Testis (tissue), 3 donors: Measurements from ENCODE around the gene NDOR1. TPM values are rescaled to one million over a fixed set of nuclear protein-coding genes. Genes with fewer than 3 reads are reported as not detected.

Experiments
- DNase-seq: peaks from one replicate; pipeline ENCODE4 v3.0.0-alpha.2; 2019
- H3K27ac ChIP-seq, 2 donors: fragments of 200-600 bp; sonication (generic); one replicate each; pipeline ENCODE4 v1.5.1; 2019
- H3K27me3 ChIP-seq: fragments of 200-600 bp; sonication (generic); one replicate; pipeline ENCODE4 v1.5.1; 2019
- H3K36me3 ChIP-seq: fragments of 200-600 bp; sonication (generic); one replicate; pipeline ENCODE4 v1.5.1; 2017; ENCODE audit warnings: low read depth; ENCODE audit errors: missing control alignments
- H3K4me1 ChIP-seq: fragments of 200-600 bp; sonication (generic); one replicate; pipeline ENCODE4 v1.5.1; 2019
- H3K4me3 ChIP-seq, 2 donors: fragments of 200-600 bp; sonication (generic); one replicate each; pipeline ENCODE4 v1.5.1; 2017 to 2019
- H3K9me3 ChIP-seq: fragments of 200-600 bp; sonication (generic); one replicate; pipeline ENCODE4 v1.5.1; 2017
- POLR2A ChIP-seq: fragments of 450-650 bp; IDR thresholded peaks from one replicate; pipeline ENCODE4 v1.6.1; 2017; ENCODE audit warnings: antibody characterized with exemption, mild to moderate bottlenecking, moderate library complexity
- WGBS, 2 donors: methylation state at CpG; one replicate each; pipeline ENCODE4 v1.1.5; 2018; 5-methylcytosine and 5-hydroxymethylcytosine counted together
- intact Hi-C: fragments of 100-400 bp; cut with DNase I; formaldehyde crosslinking; loops from one replicate; pipeline ENCODE4 v1.15.1; 2023; ENCODE audit warnings: low total_unique reads
- polyA plus RNA-seq: library from polyadenylated mRNA; stranded (reverse); fragments of 350-450 nt; fragmentation: Illumina TruSeq; extraction: RNeasy Lipid Tissue Mini Kit (QIAGEN cat#74804); gene quantifications from one replicate; pipeline ENCODE4 v1.2.3, GENCODE V29; 2014; ENCODE audit warnings: low read depth, low replicate concordance; ENCODE audit not compliant: insufficient read depth
- total RNA-seq, 2 donors: library from RNA; depleted of rRNA; stranded (reverse); fragments of >200 nt; gene quantifications; one replicate each; pipeline ENCODE4 v1.2.3, GENCODE V29; 2016
- TF ChIP-seq, protein P1 (sequence below), 3 experiments: fragments of 450-650 bp in 2 of 3; fragments of 200-600 bp in 1 of 3; sonication (generic) in 1 of 3; IDR thresholded peaks; one replicate each; pipeline ENCODE4 v1.5.1; 2016 to 2019; ENCODE audit warnings: antibody characterized with exemption in 3 of 3, mild to moderate bottlenecking in 2 of 3, moderate library complexity in 1 of 3

The NDOR1 gene
- total and polyA plus RNA-seq, 3 donors from 2014 or later, result 21.9 to 29.1 (median 27.5) TPM

- Histone ChIP-seq H3K9me3 (no peaks in the 10 kb centered on the region), H3K4me3 (no peak overlapping the region), H3K27ac (no peak overlapping the region), H3K36me3 (no peaks in the 10 kb centered on the region), H3K27me3 (no peaks in the 10 kb centered on the region), H3K4me1 (peaks cover 25% of the 10 kb centered on the region)
- WGBS, 2 donors, result 91 to 92% methylated on average over 34 to 48 of the region's 48 CpGs
- intact Hi-C loops, result no loop called here
- no peak for DNase-seq
- TF ChIP-seq, protein P1, sequence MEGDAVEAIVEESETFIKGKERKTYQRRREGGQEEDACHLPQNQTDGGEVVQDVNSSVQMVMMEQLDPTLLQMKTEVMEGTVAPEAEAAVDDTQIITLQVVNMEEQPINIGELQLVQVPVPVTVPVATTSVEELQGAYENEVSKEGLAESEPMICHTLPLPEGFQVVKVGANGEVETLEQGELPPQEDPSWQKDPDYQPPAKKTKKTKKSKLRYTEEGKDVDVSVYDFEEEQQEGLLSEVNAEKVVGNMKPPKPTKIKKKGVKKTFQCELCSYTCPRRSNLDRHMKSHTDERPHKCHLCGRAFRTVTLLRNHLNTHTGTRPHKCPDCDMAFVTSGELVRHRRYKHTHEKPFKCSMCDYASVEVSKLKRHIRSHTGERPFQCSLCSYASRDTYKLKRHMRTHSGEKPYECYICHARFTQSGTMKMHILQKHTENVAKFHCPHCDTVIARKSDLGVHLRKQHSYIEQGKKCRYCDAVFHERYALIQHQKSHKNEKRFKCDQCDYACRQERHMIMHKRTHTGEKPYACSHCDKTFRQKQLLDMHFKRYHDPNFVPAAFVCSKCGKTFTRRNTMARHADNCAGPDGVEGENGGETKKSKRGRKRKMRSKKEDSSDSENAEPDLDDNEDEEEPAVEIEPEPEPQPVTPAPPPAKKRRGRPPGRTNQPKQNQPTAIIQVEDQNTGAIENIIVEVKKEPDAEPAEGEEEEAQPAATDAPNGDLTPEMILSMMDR (IDR thresholded peaks at IDR 0.05), result no peak
- no peak for TF ChIP-seq POLR2A
These were observed 20.4 kb upstream of the NDOR1 start for GRCh38 chr9:137184881-137185660.

DNA sequence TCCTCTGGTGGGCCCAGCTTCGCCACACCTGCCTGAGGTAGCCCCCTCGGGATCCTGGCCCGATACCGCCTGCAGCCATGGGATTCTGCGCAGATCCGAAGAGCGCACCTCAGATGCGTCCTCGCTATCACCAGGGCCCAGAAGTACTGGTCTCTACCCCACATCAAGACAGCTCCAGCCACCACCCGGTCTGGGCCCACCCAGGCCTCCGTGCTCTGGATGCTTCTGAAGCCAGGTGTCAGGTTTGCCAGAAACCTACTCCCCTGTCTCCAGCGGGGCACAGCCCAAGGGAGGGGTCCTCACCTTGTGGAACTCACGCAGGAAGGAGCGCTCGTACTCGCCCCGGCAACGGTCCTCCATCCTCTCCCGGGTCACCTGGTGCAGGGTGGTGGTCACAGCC, 19.6 kb upstream of the NDOR1 start:
- DNase-seq, result no peak
- Histone ChIP-seq H3K4me1 (peaks cover 26% of the 10 kb centered on the region), H3K36me3 (no peaks in the 10 kb centered on the region), H3K4me3 (no peak overlapping the region), H3K27ac (no peak overlapping the region), H3K9me3 (no peaks in the 10 kb centered on the region), H3K27me3 (no peaks in the 10 kb centered on the region)
- WGBS, 2 donors, result 95% methylated on average over 19 of the region's 19 CpGs; no CpG with 5 or more reads in 1 of the 2 donors
- intact Hi-C loops, result no loop called here
- TF ChIP-seq, protein P1 (IDR thresholded peaks at IDR 0.05), result no peak

- no peak for DNase-seq
- Histone ChIP-seq H3K4me1 (peaks cover 26% of the 10 kb centered on the region), H3K27ac (no peak overlapping the region), H3K9me3 (no peaks in the 10 kb centered on the region), H3K4me3 (no peak overlapping the region), H3K27me3 (no peaks in the 10 kb centered on the region), H3K36me3 (no peaks in the 10 kb centered on the region)
- no peak for TF ChIP-seq POLR2A
- TF ChIP-seq, protein P1 (IDR thresholded peaks at IDR 0.05), result no peak
- WGBS, 2 donors, result 68 to 74% methylated on average over 3 to 6 of the region's 6 CpGs
- intact Hi-C loops, result no loop called here
These were observed 19.1 kb upstream of the NDOR1 start for GRCh38 chr9:137186385-137186784.

DNA sequence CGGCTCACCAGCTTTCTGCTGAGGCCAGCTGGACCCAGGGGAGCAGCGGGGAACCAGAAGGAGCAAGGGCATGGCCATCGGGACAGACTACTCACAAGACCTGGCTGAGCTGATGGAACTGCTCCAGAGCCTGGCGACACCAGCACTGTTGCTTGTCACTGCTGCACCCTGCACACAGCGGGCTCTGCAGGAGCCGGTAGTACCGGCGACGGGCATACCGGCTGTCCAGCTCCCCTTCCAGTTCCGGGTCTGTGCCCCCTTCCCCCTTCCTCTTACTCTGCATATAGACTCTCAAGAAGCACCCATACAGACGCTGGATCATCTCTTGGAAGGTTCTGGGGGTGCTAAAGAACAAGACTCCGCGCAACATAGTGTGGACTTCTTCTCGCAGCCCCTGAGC, 18.1 kb upstream of the NDOR1 start:
- Histone ChIP-seq H3K4me3 (peak overlapping the region; percentile 96 to 98), H3K4me1 (peaks cover 26% of the 10 kb centered on the region), H3K27me3 (no peaks in the 10 kb centered on the region), H3K36me3 (no peaks in the 10 kb centered on the region), H3K27ac (no peak overlapping the region), H3K9me3 (no peaks in the 10 kb centered on the region)
- DNase-seq, result no peak
- intact Hi-C loops, result no loop called here
- 52 to 76% methylated on average over 15 of the region's 15 CpGs for WGBS, 2 donors
- TF ChIP-seq POLR2A, result no peak
- TF ChIP-seq, protein P1 (IDR thresholded peaks at IDR 0.05), result no peak

- H3K4me3 ChIP-seq, result peak overlapping the region; percentile 96 to 98
- H3K36me3 ChIP-seq, result no peaks in the 10 kb centered on the region
- H3K9me3 ChIP-seq, result no peaks in the 10 kb centered on the region
- no peaks in the 10 kb centered on the region for H3K27me3 ChIP-seq
- H3K27ac ChIP-seq, result peak overlapping the region in 1 of 2 donors; percentile 86
- intact Hi-C loops, result no loop called here
- TF ChIP-seq, protein P1 (IDR thresholded peaks at IDR 0.05), result no peak
- no peak for TF ChIP-seq POLR2A
- H3K4me1 ChIP-seq, result peaks cover 26% of the 10 kb centered on the region
- DNase-seq, result no peak
- 0 to 1% methylated on average over 16 to 31 of the region's 31 CpGs for WGBS, 2 donors
These were observed 17.4 kb upstream of the NDOR1 start for GRCh38 chr9:137188086-137188489.
